Epithelial cell of esophagus (primary cell): ENCODE measurements around the gene POLR3GL.

Experiments
- DNase-seq: peaks from one replicate; pipeline ENCODE4 v3.0.0; 2010; ENCODE audit warnings: low read depth
- H3K4me3 ChIP-seq: 2 replicates; pipeline ENCODE4 v1.5.1; 2011; ENCODE audit warnings: mild to moderate bottlenecking, low read length, control low read depth
- TF ChIP-seq, protein P1 (sequence below): IDR thresholded peaks from 2 replicates; pipeline ENCODE4 v1.5.1; 2011; ENCODE audit warnings: low read depth, mild to moderate bottlenecking, low read length, control low read depth, inconsistent platforms; ENCODE audit not compliant: insufficient read depth; ENCODE audit errors: missing control alignments

POLR3GL gene

DNA sequence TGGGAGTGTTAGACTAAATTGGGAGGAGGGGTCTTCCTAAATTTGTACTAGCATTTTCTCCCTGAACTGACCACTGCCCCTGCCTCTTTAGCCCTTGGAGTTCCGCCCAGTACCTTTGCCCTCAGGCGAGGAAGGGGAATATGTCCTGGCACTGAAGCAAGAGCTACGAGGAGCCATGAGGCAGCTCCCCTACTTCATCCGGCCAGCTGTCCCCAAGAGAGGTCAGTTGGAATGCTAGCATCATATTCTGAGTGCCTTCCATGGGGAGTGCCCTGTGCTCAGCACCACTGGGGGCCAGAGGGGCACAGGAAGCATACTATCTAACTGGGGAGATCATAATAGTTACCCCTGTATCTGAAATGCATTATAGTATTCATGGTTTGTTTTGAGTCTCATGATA, 10.7 kb downstream of the POLR3GL start:
- TF ChIP-seq, protein P1, sequence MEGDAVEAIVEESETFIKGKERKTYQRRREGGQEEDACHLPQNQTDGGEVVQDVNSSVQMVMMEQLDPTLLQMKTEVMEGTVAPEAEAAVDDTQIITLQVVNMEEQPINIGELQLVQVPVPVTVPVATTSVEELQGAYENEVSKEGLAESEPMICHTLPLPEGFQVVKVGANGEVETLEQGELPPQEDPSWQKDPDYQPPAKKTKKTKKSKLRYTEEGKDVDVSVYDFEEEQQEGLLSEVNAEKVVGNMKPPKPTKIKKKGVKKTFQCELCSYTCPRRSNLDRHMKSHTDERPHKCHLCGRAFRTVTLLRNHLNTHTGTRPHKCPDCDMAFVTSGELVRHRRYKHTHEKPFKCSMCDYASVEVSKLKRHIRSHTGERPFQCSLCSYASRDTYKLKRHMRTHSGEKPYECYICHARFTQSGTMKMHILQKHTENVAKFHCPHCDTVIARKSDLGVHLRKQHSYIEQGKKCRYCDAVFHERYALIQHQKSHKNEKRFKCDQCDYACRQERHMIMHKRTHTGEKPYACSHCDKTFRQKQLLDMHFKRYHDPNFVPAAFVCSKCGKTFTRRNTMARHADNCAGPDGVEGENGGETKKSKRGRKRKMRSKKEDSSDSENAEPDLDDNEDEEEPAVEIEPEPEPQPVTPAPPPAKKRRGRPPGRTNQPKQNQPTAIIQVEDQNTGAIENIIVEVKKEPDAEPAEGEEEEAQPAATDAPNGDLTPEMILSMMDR: no peak
- no peak for DNase-seq
- H3K4me3 ChIP-seq: no peak overlapping the region

DNA sequence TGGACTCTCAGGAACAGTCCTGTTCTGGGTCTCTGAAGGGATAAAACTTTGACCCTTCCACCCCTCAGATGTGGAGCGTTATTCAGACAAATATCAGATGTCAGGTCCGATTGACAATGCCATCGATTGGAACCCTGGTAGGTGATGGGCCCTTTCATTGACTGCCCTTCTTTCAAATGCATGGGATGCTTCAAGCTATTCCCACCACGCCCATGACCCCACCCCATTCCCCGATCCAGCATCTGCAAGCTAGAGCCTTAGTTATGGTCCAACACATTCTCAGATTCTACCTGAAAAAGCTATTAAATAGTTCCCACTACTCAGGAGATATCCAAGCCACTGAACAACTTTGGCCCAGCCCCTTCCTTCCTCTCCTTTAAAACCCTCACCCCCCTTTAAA, 12.5 kb downstream of the POLR3GL start:
- no peak for DNase-seq
- no peak overlapping the region for H3K4me3 ChIP-seq
- TF ChIP-seq, protein P1: no peak

DNA sequence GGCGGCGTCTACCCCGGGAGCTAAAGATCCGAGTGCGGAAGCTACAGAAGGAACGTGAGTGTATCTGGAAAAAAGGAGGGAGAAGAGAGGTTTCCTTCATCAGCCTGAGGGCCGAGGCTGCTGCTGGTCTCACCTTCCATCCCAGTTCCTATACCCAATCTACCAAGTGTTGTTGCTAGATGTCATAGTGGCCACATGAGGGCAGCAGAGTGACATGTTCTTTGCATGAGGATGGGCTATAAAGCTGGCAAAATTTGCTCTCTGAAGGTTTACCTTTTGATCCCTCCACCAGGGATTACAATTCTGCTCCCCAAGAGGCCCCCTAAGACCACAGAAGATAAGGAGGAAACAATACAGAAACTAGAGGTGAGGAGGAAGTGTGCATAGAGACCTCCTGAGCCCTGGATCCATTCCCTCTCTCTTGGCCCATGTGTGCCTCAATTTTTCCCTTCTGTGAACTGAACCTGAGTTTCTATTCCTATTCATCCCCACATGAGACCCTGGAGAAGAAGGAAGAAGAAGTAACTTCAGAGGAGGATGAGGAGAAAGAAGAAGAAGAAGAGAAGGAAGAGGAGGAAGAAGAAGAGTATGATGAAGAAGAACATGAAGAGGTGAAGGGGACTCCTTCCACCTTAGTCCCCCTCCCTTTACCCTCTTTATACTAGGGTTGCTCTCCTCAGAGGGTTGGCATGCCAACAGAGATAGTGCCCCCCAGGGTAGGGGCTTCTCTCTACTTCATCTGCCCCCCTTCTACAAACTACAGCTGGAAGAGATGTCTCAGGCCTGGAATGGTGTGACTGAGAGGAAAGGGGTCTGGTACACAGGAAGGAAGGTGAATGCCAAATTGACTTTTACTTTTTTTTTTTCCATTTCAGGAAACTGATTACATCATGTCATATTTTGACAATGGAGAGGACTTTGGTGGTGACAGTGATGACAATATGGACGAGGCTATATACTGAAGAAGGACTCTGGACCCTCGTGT, 13.3 kb downstream of the POLR3GL start:
- H3K4me3 ChIP-seq: no peak overlapping the region
- peak; percentile 84 for DNase-seq
- TF ChIP-seq, protein P1: peak; percentile 88

DNA sequence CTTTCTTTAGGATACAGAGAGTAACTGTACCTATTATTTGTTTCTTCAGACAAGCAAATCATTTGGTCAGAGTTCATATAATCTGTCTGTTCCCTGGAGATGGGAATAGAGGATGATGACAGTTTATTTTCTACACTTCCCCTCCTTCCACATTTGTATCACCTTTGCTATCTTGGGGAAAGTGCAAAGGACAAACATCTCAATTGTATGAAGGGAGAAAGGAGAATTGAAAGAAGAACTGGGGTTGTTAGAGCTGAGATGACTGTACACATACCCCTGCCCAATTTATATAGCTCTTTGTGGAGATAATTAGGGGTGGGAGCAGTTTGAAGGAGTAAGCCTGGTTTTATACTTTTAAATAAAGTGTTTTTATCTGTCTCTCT, 14.0 kb downstream of the POLR3GL start:
- H3K4me3 ChIP-seq: peak overlapping the region; percentile 30

DNA sequence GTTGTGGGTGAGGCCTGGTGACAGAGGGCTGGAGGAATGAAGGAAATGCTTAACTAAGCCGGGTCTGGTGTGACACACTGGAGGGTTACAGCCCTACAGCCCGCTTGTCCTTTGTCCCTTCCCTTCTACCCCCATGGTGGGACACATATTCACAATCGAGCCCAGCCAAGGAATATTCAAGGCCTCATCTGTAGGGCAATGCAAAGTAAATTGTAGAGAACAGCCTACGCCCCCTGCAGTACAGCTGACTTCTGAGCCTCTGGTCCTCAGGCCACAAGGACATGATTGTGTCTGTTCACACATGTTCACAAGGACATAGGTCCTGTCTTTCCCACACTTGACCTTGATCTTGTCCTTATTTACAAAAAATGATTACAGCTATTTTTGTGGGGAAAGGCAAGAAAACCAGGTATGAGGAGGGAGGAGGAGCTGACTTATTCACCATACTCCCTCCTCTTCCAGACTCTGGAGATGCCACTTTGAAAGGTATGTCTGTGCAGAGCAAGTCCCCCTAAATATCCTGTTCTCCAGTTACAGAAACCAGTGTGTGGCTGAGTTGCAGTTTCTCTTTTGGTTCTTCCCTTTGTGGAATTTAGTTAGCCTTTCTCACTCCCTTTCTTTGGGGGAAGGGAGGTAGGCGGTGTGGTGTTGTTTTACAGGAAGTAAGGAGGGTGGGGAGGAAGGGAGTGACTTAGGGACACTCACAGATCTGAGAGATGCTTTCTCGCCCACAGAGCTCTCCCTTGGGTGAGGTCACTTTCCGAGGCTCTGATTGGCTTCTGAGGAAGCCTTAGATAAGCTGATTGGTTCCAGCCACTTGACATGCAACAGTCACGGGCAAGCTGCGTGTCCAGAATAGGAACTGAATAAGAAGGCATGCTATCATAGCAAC, 14.6 kb downstream of the POLR3GL start:
- peak; percentile 100 for DNase-seq
- H3K4me3 ChIP-seq: peak overlapping the region; percentile 30
- TF ChIP-seq, protein P1: peak; percentile 25

More for the DNA sequence above, 14.0 kb downstream of the POLR3GL start:
- TF ChIP-seq, protein P1: no peak
- DNase-seq: no peak

DNA sequence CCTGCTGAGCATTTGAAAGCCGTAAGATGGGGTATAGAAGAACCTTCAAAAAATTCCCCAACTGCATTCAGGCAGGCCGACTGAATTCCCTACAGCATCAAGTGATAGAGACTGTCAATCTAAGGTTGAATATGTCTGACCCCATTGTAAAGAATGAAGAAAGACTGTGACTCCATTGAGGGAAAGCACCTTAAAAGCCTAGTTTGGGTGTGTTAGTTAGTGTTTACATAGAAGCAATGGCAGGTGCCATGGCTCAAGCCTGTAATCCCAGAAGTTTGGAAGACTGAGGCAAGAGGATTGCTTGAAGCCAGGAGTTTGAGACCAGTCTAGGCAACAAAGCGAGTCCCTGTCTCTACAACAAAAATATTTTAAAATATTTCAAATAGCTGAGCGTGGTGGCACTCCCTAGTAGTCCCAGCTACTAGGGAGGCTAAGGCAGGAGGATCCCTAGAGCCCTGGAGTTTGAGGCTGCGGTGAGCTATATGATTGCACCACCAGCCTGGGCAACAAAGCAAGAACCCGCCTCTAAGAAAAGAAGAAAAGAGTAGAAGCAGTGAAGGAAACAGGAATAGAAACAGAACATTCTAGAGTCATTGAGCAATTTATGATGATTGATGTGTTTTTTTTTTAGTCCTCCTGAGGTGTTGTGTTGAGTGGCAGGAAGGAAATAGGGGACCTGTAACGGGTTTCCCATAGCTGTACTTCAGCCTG, 15.4 kb downstream of the POLR3GL start:
- TF ChIP-seq, protein P1: no peak
- peak; percentile 49 for DNase-seq
- H3K4me3 ChIP-seq: peak overlapping the region; percentile 3
